IMR-90 (cell line): ENCODE data around the gene CTRL. TPM values are rescaled to one million over a fixed set of nuclear protein-coding genes. Genes with fewer than 3 reads are reported as not detected.

Experiments used
- BHLHE40 ChIP-seq: fragments of 150-350 bp; IDR thresholded peaks from 2 replicates; pipeline ENCODE4 v1.6.1; 2016; ENCODE audit warnings: mild to moderate bottlenecking, low read depth, low read length
- MAZ ChIP-seq: IDR thresholded peaks from 2 replicates; pipeline ENCODE4 v1.6.1; 2012; ENCODE audit warnings: low read depth, mild to moderate bottlenecking, low read length, improper control_type of control experiment, moderate library complexity, borderline replicate concordance
- NFE2L2 ChIP-seq: fragments of 150-350 bp; IDR thresholded peaks from 2 replicates; pipeline ENCODE4 v1.6.1; 2016; ENCODE audit warnings: low read depth, mild to moderate bottlenecking, low read length
- RFX5 ChIP-seq: IDR thresholded peaks from 2 replicates; pipeline ENCODE4 v1.8.0; 2012; ENCODE audit warnings: low read depth, mild to moderate bottlenecking, low read length, moderate library complexity
- polyA plus RNA-seq, 3 experiments: library from polyadenylated mRNA; depleted of rRNA; stranded (reverse); fragments of >200 nt; gene quantifications; 2 replicates each; pipeline ENCODE4 v1.2.3, GENCODE V29; 2012; ENCODE audit warnings: low replicate concordance in 1 of 3
- total RNA-seq: library from RNA; depleted of rRNA; stranded (reverse); fragments of >200 nt; gene quantifications from 2 replicates; pipeline ENCODE4 v1.2.3, GENCODE V29; 2012
- TF ChIP-seq, protein P1 (sequence below): fragments of 150-350 bp; IDR thresholded peaks from 2 replicates; pipeline ENCODE4 v1.6.1; 2017; ENCODE audit warnings: mild to moderate bottlenecking, antibody characterized with exemption, low read length, low read depth

Gene CTRL
- total and polyA plus RNA-seq, 2 of the 4 experiments (the other 2 are of a cell fraction) = 0.18 to 1.1 TPM

DNA sequence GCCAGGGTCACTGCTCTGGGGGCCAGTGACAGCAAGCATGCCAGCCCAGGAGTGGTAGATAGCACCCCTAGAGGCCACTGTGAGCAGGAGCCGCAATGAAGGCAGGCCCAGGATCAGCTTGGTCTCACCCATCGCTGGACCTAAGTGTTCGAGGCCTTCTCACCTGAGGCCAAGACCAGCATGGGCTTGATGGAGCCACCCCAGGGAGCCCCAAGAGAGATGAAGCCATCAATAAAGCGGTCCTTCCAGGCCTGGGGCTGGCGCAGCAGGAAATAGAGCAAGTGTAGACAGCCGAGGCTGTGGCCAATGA is 10.5 kb upstream of the CTRL start (continued):
- TF ChIP-seq, protein P1, sequence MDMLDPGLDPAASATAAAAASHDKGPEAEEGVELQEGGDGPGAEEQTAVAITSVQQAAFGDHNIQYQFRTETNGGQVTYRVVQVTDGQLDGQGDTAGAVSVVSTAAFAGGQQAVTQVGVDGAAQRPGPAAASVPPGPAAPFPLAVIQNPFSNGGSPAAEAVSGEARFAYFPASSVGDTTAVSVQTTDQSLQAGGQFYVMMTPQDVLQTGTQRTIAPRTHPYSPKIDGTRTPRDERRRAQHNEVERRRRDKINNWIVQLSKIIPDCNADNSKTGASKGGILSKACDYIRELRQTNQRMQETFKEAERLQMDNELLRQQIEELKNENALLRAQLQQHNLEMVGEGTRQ = no peak
- TF ChIP-seq RFX5 (no peak), BHLHE40 (no peak), NFE2L2 (no peak), MAZ (no peak)
